ENCODE measurements around the gene ADD2.
"Not testable (repeated sequence)": the region's sequence is repeated elsewhere in the genome, so short reads cannot be mapped to it uniquely, and the experiment has no call there.

The ADD2 gene

DNA sequence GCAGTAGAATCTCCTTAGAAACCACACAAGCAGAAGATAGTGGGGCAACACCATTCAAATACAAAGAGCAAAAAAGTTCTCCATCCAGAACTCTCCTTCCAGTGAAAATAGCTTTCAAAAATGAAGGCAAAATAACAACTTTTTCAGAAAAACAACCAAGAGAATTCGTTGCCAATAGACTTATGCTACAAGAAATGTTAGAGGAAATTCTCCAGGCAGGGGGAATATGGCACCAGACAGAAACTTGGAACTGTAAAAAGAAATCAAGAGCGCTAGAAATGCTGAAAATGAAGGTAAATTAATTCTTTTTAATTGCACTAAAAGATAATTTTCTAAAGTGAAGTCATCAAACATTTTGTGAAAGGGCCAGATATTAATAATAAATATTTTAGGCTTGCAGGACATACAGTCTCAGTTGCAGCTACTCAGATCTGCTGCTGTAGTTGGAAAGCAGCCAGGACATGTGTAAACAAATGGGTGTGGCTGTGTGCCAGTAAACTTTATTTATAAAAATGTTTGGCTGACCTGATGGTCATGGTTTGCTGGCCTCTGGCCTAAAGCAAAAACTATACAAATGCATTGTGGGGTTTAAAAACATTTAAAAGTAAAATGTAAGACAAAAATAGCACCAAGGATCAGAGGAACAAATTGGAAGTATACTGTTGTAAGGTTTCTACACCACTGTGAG, 140.6 kb downstream of the ADD2 start:
- DNase-seq, result no peak

DNA sequence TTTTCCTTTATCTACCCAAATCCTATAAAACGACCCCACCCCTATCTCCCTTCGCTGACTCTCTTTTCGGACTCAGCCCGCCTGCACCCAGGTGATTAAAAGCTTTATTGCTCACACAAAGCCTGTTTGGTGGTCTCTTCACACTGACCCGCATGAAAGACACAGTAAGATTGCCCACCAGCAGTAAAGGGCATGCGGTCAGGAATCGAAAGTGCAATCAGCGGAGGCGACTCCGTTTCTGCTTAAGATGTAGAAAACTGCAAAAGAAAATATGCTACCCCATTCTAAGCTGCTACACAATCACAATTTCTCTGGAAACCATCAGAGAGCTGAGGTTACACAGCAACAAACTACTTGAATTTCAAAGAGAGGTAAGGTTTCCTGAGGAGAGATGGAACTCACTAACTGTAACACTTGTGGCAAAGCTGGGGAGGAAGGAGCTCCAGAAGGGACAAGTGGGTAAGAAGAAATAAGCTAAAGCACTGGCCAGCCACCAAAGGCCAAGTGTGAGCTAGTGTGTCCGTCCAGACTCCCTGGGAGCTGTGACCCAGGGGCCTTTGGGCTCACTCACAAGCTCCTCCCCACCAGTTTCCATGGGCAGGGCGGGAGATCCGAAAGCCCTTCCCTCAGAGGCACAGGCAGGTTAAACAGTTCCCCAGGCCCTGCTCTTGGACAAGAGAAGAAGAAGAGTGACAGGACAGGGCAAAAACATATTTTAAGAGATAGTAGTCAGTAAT, 141.6 kb downstream of the ADD2 start:
- DNase-seq, result no peak

DNA sequence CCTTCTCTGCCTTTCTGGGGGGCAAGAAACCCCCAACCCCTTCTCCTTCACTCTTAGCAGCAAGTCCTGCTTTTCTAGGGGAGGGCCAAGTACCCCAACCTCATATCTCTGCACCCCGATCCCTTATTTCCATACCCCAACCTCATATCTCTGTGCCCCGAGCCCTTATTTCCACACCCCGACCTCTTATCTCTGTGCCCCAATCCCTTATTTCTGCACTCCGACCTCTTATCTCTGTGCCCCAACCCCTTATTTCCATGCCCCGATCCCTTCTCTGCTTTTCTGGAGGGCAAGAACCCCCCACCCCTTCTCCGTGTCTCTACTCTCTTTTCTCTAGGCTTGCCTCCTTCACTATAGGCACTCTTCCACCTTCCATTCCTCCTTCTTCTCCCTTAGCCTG, 146.5 kb downstream of the ADD2 start:
- DNase-seq, result not testable (repeated sequence)

DNA sequence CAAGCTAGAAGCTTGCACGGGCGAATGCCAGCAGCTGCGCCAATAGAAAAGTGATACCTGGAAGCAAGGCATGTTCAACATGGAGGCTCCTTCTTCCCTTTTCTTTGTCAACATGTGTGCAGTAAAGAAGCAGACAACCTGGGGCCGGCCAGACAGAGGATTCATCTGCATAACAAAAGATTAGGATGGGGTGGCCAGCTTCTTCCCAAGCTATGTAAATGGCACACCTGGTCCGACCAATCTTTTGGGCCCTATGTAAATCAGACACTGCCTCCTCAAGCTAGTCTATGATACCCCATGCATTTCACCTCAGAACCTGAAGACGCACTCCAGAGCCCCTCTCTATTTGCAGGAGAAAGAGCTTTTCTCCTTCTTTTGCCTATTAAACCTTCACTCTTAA, 148.0 kb downstream of the ADD2 start:
- no peak for DNase-seq

DNA sequence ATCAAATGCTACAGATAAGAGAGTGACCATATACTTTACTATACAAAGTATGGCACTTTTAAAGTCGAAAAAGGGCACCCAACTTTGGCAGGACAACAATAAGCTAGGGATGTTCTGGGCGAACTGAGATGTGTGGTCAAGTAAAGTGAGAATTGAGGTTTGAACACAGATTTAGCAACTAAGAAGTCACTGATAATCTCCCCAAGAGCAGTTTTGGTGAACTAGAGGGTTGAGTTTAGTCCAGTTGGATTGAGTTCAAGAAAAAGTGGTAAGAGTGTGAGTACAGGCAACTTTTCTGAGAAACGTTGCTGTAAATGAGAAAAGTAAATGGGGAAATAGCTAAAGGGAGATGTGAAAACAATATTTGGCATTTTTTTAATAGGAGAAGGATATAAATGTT, 148.8 kb downstream of the ADD2 start:
- DNase-seq, result no peak

DNA sequence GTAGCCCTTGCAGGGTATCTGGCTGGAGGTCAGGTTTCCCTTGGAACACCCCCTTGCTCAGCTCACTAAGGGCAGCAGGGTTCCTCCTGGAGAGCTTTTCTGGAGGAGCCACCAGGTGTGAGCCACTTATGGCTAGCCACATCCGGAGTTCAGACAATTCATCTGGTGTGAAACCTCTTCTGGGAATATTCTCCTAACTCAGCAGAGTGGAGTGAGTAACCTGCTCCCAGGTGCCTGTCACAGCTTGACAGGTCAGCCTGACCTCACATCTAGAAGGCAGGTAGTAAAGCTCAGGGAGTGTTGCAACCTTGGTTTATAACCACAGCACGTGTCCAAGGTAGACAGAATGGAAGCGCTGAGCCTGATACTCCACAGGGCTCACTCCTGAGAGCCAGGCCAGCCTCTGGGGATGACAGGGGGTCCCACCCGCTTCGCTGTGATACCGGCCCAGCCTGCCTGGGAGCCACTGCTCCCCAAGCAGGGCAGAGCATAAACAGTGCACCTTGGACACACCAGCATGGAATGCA, 151.8 kb downstream of the ADD2 start:
- no peak for DNase-seq

DNA sequence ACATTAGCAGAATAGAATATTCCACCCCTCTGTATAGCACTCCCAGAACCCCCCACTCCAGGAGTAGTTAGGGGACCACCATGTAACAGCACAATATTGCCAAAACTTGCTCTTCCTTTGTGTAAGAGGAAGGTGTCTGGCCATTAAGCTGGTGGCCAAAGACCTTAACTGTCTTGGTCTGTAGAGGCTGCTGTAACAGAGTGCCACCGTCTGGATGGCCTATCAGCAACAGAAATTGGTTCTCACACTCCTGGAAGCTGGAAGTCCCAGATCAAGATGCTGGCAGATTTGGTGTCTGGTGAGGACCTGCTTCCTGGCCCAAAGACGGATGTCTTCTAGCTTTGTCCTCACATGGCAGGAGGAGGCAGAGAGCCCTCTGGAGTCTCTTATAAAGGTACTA, 152.8 kb downstream of the ADD2 start:
- no peak for DNase-seq

DNA sequence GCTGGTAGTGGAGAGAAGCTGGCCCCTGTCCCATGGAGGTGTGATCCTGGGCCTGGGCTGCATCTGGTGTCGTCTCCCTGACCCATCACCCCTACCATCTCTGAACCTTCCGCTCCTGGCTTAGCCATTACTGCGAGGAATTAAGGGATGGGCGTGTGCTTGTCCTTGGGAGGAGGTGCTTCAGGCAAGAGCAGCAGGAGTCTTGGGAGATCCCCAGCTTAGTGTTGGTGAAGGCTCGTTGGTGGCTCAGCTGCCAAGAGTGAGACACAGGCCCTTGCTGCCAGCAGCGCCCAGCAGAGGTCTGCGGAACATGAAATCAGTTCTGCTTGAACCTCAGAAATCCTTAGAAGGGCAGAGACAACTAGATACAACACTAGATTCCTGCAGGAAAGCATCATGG, 154.5 kb downstream of the ADD2 start:
- DNase-seq, result no peak

DNA sequence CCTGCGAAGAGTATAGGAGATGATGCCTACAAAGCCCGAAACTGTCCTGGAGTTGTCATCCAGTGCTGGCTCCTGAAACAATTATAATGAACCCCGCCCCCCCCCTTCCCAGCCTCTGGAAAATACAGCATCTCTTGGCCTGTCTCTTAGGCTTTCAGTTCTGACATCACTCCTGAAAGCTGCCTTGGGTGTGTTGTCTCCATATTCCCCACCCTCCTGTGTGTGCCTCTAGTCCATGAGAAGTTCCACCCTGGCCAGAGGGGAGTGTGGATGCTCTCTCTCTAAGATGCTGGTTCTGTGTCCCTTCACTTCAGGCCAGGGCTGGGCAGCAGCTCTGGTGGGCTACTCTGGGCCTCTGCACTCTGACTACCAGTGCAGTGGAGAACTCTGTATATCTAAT, 155.4 kb downstream of the ADD2 start:
- no peak for DNase-seq

DNA sequence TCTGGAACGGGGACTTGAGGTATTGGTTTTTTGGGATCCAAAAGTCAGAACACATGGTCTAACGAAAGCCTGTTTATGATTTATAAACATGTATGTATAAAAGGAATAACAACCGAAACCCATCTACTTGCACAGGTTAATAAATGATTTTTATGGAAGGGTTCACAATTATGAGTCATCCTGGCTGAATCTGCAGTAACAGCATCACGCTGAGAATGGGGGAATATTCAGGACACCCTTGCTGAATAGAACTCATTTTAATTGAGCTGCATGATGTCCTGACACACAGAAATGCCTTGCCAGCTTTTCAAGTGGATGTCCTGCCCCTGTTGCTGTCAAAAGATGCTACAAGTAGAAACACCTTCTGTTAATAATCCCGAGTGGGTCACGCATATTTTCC, 159.6 kb downstream of the ADD2 start:
- DNase-seq, result no peak

DNA sequence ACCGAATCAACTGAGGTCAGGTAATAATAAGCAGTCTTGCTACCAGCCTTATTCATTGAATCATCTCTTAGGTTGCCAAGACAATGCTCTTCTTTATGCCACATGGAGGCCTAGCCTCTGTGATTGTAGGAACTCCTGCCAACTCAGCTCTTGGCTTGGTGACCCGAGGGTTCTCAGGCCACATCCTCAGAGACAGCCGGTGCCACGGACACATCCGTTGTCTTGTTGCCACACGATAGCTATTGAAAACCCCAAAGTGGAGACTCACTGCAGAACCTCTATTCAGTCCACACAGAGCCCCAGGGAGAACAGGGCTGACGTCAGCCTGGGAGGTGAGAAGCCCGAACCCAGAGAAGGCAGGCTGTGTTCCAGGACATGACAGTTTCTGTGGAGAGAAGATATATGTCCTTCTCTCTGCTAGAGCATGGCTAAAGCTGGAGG, 160.9 kb downstream of the ADD2 start:
- no peak for DNase-seq

All from activated gamma-delta T cell (primary cell).